ENCODE data around the gene TAF11L8.

GRCh38 chr5:17634160-17634559 lies 43.4 kb upstream of the TAF11L8 start, which contains the start of gene TAF11L14:
- TF ChIP-seq CTCF (IDR thresholded peaks at IDR 0.05) (no peak), POLR2AphosphoS5 (IDR thresholded peaks at IDR 0.05) (no peak)
